GM21390 (cell line): Measurements from ENCODE around the gene MCM5.
"Not testable (repeated sequence)": the region's sequence is repeated elsewhere in the genome, so short reads cannot be mapped to it uniquely, and the experiment has no call there.

ENCODE experiments used
- ATAC-seq: cut with Tn5 transposase; IDR thresholded peaks from one replicate; pipeline ENCODE4 v1.9.1; 2021; ENCODE audit not compliant: unreplicated experiment

The MCM5 gene

GRCh38 chr22:35378621-35379020 lies 21.3 kb upstream of the MCM5 start:
- ATAC-seq = no peak

GRCh38 chr22:35379146-35379993 lies 20.6 kb upstream of the MCM5 start:
- ATAC-seq = no peak

GRCh38 chr22:35380013-35380412 lies 19.9 kb upstream of the MCM5 start:
- no peak for ATAC-seq

- ATAC-seq = peak; percentile 65
Observed at GRCh38 chr22:35380537-35381423, 19.2 kb upstream of the MCM5 start, which contains the start of gene HMOX1. Gene HMOX1, plus strand, starts transcription at chr22:35381096. Its CDS starts 78 bp downstream, at chr22:35381174.

- ATAC-seq = no peak
Observed at GRCh38 chr22:35381424-35382009, 18.4 kb upstream of the MCM5 start.

- ATAC-seq = no peak
Observed at GRCh38 chr22:35383679-35384071, 16.3 kb upstream of the MCM5 start.

- ATAC-seq = no peak
Observed at GRCh38 chr22:35384527-35384926, 15.4 kb upstream of the MCM5 start.

- no peak for ATAC-seq
Observed at GRCh38 chr22:35384975-35385588, 14.9 kb upstream of the MCM5 start.

GRCh38 chr22:35386670-35387288 lies 13.2 kb upstream of the MCM5 start:
- ATAC-seq = no peak

GRCh38 chr22:35390933-35391332 lies 9.0 kb upstream of the MCM5 start:
- ATAC-seq = no peak

- no peak for ATAC-seq
Observed at GRCh38 chr22:35392357-35392756, 7.6 kb upstream of the MCM5 start.

GRCh38 chr22:35393116-35394010 lies 6.6 kb upstream of the MCM5 start:
- no peak for ATAC-seq

GRCh38 chr22:35394011-35394312 lies 6.0 kb upstream of the MCM5 start:
- ATAC-seq = no peak

- no peak for ATAC-seq
Observed at GRCh38 chr22:35394810-35395563, 5.0 kb upstream of the MCM5 start.

- ATAC-seq = not testable (repeated sequence)
Observed at GRCh38 chr22:35396622-35397021, 3.3 kb upstream of the MCM5 start.

GRCh38 chr22:35397095-35397904 lies 2.6 kb upstream of the MCM5 start:
- no peak for ATAC-seq

- ATAC-seq = no peak
Observed at GRCh38 chr22:35398591-35398973, 1.4 kb upstream of the MCM5 start.

- no peak for ATAC-seq
Observed at GRCh38 chr22:35399114-35399677, 744 bp upstream of the MCM5 start.
